NCI-H82 (cell line): ENCODE data around the gene ANKZF1.
A peak's percentile ranks its signal among the peaks of the same experiment; 100 is the strongest.

Source experiments
- DNase-seq: peaks from one replicate; lab custom pipeline; 2025; lab: John Stamatoyannopoulos, UW

The ANKZF1 gene

DNA sequence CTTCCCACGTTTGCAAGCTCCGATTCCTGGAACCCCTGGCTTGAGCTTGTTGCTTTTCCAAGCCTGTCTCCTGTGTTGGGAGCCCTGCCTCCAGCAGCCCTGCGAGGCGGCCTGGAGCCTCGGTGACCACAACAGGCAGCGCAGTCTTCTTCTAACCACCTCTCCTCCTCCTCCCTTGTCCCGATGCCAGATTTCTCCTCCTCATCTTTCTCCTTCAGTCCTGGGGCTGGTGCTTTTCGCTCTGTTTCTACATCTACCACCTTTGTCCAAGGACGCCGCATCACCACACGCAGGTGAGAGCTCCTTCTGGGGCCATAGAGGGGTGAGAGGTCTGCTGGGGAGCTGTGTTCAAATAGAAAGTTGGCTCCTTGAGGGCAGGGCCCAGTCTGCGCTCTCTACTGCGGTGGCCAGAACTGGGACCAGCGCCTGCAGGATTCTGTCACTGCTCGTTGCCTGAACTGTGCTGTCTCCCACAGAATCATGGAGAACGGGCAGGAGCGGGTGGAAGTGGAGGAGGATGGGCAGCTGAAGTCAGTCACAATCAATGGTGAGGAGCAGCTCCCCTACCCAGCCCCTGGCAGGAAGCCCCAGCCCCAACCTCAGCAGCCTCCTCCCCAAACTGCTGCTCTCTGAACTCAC lies 53.5 kb downstream of the ANKZF1 start:
- no peak for DNase-seq

DNA sequence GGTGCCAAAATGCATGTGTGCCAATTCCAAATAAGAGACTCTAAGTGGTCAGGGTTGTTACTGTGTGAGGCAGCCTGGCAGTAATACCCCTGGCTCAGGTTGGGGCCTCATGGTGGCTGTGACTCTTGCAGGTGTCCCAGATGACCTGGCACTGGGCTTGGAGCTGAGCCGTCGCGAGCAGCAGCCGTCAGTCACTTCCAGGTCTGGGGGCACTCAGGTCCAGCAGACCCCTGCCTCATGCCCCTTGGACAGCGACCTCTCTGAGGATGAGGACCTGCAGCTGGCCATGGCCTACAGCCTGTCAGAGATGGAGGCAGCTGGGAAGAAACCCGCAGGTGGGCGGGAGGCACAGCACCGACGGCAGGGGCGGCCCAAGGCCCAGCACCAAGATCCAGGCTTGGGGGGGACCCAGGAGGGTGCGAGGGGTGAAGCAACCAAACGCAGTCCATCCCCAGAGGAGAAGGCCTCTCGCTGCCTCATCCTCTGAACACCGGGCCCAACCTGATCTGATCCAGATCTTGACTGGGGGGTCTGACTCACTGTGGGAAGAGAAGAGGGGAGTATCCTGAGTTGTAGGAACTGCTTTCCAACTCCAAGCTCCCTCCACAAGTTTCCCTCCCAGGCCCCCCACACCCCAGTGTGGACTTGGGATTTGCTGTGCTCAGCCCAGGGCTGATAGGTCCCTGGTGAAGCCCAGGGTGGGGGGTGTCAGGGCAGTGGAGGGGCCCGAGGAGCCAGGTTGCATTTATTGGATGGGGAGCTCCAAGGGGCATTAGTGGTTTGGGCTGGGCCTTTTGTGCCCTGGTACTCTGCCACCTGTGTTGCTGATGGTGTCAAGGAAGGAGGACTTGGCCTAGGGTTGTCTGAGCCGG lies 55.1 kb downstream of the ANKZF1 start:
- no peak for DNase-seq

- DNase-seq: no peak
Observed at GRCh38 chr2:219285373-219285735, 55.7 kb downstream of the ANKZF1 start.

DNA sequence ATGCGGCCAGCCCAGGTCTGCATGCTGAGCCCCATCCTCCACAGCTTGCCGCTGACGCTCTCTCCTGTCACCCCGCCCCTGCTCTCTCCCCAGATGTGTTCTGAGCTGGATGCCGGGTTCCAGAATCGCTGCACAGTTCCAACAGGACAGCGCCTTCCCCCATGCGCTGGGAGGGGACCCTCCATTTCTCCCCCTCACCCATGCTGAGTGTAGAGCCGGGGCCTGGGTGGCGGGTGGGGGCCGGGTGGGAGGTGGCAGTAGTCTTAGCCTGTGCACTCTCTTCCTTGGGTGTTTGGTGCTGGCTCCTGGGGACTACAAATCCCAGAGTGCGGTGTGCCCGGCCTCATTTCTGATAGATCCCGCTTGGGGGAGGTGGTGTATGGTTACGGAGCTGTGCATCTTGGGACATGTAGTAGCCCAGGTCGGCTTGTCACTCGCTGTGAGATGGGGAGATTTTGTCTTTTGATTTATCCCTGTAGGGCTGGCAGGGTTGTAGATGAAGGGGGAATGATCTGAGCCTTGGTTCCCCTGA lies 56.4 kb downstream of the ANKZF1 start:
- peak; percentile 68 for DNase-seq
